ENCODE data around the gene IL36G.

IL36G gene

GRCh38 chr2:113009622-113010021, 31.8 kb downstream of the IL36G start:
- POLR2A ChIA-PET = no interaction called here
- DNase-seq (ENCODE audit: extremely low spot score) = no peak
- CTCF ChIA-PET = no interaction called here
- TF ChIP-seq LEF1 (IDR thresholded peaks at IDR 0.05; ENCODE audit: borderline replicate concordance) (no peak), BHLHE40 (IDR thresholded peaks at IDR 0.05; ENCODE audit: borderline replicate concordance) (no peak), ZNF384 (IDR thresholded peaks at IDR 0.05) (no peak)

- no peak for DNase-seq (ENCODE audit: extremely low spot score)
- TF ChIP-seq HDGF (IDR thresholded peaks at IDR 0.05; ENCODE audit: borderline replicate concordance) = no peak
- no peak for TF ChIP-seq L3MBTL2 (conservative IDR thresholded peaks at IDR 0.05)
- no peak for TF ChIP-seq ELF4 (IDR thresholded peaks at IDR 0.05)
- no peak for TF ChIP-seq CTBP1 (IDR thresholded peaks at IDR 0.05; ENCODE audit: borderline replicate concordance)
- no peak for TF ChIP-seq NFRKB (IDR thresholded peaks at IDR 0.05)
- no peak for TF ChIP-seq PKNOX1 (IDR thresholded peaks at IDR 0.05)
- TF ChIP-seq FOXM1 (IDR thresholded peaks at IDR 0.05; ENCODE audit: borderline replicate concordance) = no peak
- TF ChIP-seq ZNF384 (IDR thresholded peaks at IDR 0.05) = no peak
- ChIA-PET POLR2A (no interaction called here), CTCF (no interaction called here)
Observed at GRCh38 chr2:113010088-113010487, 32.3 kb downstream of the IL36G start.

GRCh38 chr2:113011108-113011507, 33.3 kb downstream of the IL36G start:
- no peak for DNase-seq (ENCODE audit: extremely low spot score)
- POLR2A ChIA-PET = no interaction called here
- CTCF ChIA-PET = no interaction called here
- TF ChIP-seq HDGF (IDR thresholded peaks at IDR 0.05; ENCODE audit: borderline replicate concordance) (no peak), SP1 (IDR thresholded peaks at IDR 0.05) (no peak), FOXK2 (IDR thresholded peaks at IDR 0.05) (no peak), PKNOX1 (IDR thresholded peaks at IDR 0.05) (no peak), BHLHE40 (IDR thresholded peaks at IDR 0.05; ENCODE audit: borderline replicate concordance) (no peak), L3MBTL2 (conservative IDR thresholded peaks at IDR 0.05) (no peak), ELF4 (IDR thresholded peaks at IDR 0.05) (no peak), CTBP1 (IDR thresholded peaks at IDR 0.05; ENCODE audit: borderline replicate concordance) (no peak), LEF1 (IDR thresholded peaks at IDR 0.05; ENCODE audit: borderline replicate concordance) (no peak), NFRKB (IDR thresholded peaks at IDR 0.05) (no peak), FOXM1 (IDR thresholded peaks at IDR 0.05; ENCODE audit: borderline replicate concordance) (no peak), ZNF384 (IDR thresholded peaks at IDR 0.05) (no peak), TARDBP (IDR thresholded peaks at IDR 0.05) (no peak), ARNT (IDR thresholded peaks at IDR 0.05) (no peak), SUZ12 (IDR thresholded peaks at IDR 0.05) (no peak), FOXA1 (IDR thresholded peaks at IDR 0.05) (no peak)

DNA sequence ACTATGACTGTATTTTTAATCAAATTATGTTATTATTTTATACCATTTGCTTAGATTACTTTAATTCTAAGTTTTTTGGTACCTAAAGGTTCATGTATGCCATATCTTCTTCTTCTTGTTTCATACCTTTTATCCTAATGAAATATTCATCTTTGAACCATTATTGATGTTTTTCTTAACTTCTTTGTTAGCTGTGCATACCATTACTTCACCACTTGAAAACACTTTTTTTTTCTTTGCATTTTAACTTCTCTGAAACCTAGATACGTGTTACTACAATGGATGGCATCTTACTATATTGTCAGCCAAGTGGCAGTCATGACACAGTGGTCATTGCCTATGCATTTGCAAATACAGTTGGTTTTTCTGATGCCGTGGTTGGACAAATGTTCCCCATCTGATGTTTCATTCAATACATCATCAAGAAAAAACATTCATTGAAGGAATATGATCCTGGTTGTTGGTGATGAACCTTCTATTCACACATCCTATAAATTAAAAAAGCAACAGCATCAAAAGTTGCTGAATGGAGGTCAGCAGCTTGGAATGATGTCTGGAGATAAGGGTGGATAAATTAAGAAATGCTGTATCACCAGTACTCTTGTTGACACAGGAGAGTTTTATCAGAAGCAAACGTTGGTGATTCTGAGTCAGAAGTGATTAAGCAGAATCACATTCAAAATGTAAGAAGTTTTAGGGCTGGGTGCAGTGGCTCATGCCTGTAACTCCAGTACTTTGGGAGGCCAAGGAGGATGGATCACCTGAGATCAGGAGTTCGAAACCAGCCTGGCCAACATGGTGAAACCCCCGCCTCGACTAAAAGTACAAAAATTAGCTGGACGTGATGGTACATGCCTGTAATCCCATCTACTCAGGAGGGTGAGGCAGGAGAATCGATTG, 34.9 kb downstream of the IL36G start:
- POLR2A ChIA-PET = no interaction called here
- no peak for DNase-seq (ENCODE audit: extremely low spot score)
- CTCF ChIA-PET = no interaction called here
- TF ChIP-seq BHLHE40 (IDR thresholded peaks at IDR 0.05; ENCODE audit: borderline replicate concordance) (no peak), FOXA1 (IDR thresholded peaks at IDR 0.05) (no peak), NFRKB (IDR thresholded peaks at IDR 0.05) (no peak), SP1 (IDR thresholded peaks at IDR 0.05) (no peak)

GRCh38 chr2:113013336-113013661, 35.5 kb downstream of the IL36G start:
- TF ChIP-seq FOXM1 (IDR thresholded peaks at IDR 0.05; ENCODE audit: borderline replicate concordance) (no peak), HDGF (IDR thresholded peaks at IDR 0.05; ENCODE audit: borderline replicate concordance) (no peak), FOXK2 (IDR thresholded peaks at IDR 0.05) (no peak), L3MBTL2 (conservative IDR thresholded peaks at IDR 0.05) (no peak), ARNT (IDR thresholded peaks at IDR 0.05) (no peak), TARDBP (IDR thresholded peaks at IDR 0.05) (no peak), ZNF384 (IDR thresholded peaks at IDR 0.05) (no peak), PKNOX1 (IDR thresholded peaks at IDR 0.05) (no peak), NFRKB (IDR thresholded peaks at IDR 0.05) (no peak), BHLHE40 (IDR thresholded peaks at IDR 0.05; ENCODE audit: borderline replicate concordance) (no peak), ELF4 (IDR thresholded peaks at IDR 0.05) (no peak), SUZ12 (IDR thresholded peaks at IDR 0.05) (no peak), LEF1 (IDR thresholded peaks at IDR 0.05; ENCODE audit: borderline replicate concordance) (no peak), SP1 (IDR thresholded peaks at IDR 0.05) (no peak), CTBP1 (IDR thresholded peaks at IDR 0.05; ENCODE audit: borderline replicate concordance) (no peak), FOXA1 (IDR thresholded peaks at IDR 0.05) (no peak)
- ChIA-PET POLR2A (no interaction called here), CTCF (no interaction called here)
- DNase-seq (ENCODE audit: extremely low spot score) = no peak

DNA sequence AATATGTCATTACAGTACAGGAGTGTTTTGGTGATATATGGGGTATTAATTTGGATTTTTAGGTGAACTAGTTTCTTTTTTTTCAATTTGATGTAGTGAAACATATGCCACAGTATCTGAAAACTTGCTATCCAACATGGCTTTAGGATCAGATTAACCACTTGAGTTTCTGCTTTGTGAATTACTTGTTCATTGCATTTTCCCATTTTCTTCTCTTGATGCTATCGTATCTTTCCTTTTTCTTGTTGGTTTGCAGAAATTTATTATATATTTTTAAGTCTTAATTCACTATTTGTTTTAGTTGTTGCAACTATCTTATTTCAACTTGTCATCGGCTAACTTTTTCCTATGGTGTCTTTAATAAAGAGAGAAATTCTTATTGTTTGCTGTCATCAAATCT, 36.3 kb downstream of the IL36G start:
- ChIA-PET CTCF (no interaction called here), POLR2A (no interaction called here)
- no peak for DNase-seq (ENCODE audit: extremely low spot score)
- no peak for TF ChIP-seq ELF4 (IDR thresholded peaks at IDR 0.05)
- no peak for TF ChIP-seq SP1 (IDR thresholded peaks at IDR 0.05)
- TF ChIP-seq FOXM1 (IDR thresholded peaks at IDR 0.05; ENCODE audit: borderline replicate concordance) = no peak
- no peak for TF ChIP-seq ZNF384 (IDR thresholded peaks at IDR 0.05)
- no peak for TF ChIP-seq NFRKB (IDR thresholded peaks at IDR 0.05)
- no peak for TF ChIP-seq FOXA1 (IDR thresholded peaks at IDR 0.05)
- no peak for TF ChIP-seq ARNT (IDR thresholded peaks at IDR 0.05)
- TF ChIP-seq LEF1 (IDR thresholded peaks at IDR 0.05; ENCODE audit: borderline replicate concordance) = no peak
- TF ChIP-seq TARDBP (IDR thresholded peaks at IDR 0.05) = no peak
- no peak for TF ChIP-seq BHLHE40 (IDR thresholded peaks at IDR 0.05; ENCODE audit: borderline replicate concordance)
- no peak for TF ChIP-seq SUZ12 (IDR thresholded peaks at IDR 0.05)
- TF ChIP-seq L3MBTL2 (conservative IDR thresholded peaks at IDR 0.05) = no peak
- TF ChIP-seq HDGF (IDR thresholded peaks at IDR 0.05; ENCODE audit: borderline replicate concordance) = no peak

All from HEK293T (cell line).